CD14-positive monocyte (primary cell): ENCODE data around the gene DYNLT1. TPM values are rescaled to one million over a fixed set of nuclear protein-coding genes. Genes with fewer than 3 reads are reported as not detected.
"Not testable (repeated sequence)": the region's sequence is repeated elsewhere in the genome, so short reads cannot be mapped to it uniquely, and the experiment has no call there.

Experiments
- DNase-seq, 3 donors: peaks; one replicate each; pipeline ENCODE4 v3.0.0-alpha.2; 2011 to 2022
- H2AFZ ChIP-seq: 2 replicates; pipeline ENCODE4 v1.6.0; 2012; ENCODE audit warnings: mild to moderate bottlenecking, low read depth, low read length, inconsistent platforms; ENCODE audit not compliant: insufficient read depth, poor library complexity, severe bottlenecking
- H3K27ac ChIP-seq, 2 donors: 1 replicate in 1 of 2; 2 replicates in 1 of 2; pipeline ENCODE4 v1.5.1; 2012 to 2013; ENCODE audit warnings: low read length in 2 of 2, control low read depth in 1 of 2, inconsistent platforms in 1 of 2, low read depth in 1 of 2, mild to moderate bottlenecking in 1 of 2
- H3K27me3 ChIP-seq, 2 donors: one replicate each; pipeline versions ENCODE4 v1.6.0 to v1.6.1; 2011 to 2013; ENCODE audit warnings: low read length in 2 of 2; ENCODE audit not compliant: control insufficient read depth in 2 of 2, insufficient read depth in 2 of 2
- H3K36me3 ChIP-seq, 2 donors: replicated peaks in 1 of 2; 1 replicate in 1 of 2; 2 replicates in 1 of 2; pipeline versions ENCODE4 v1.5.1 to v1.6.1; 2012 to 2013; ENCODE audit warnings: low read length in 2 of 2, control low read depth in 1 of 2, inconsistent platforms in 1 of 2, mild to moderate bottlenecking in 1 of 2; ENCODE audit not compliant: insufficient read depth in 2 of 2, control insufficient read depth in 1 of 2
- H3K4me1 ChIP-seq, 2 donors: 1 replicate in 1 of 2; 2 replicates in 1 of 2; pipeline versions ENCODE4 v1.5.1 to v1.6.1; 2012 to 2013; ENCODE audit warnings: low read length in 2 of 2, control low read depth in 1 of 2, inconsistent platforms in 1 of 2, mild to moderate bottlenecking in 1 of 2, moderate library complexity in 1 of 2; ENCODE audit not compliant: insufficient read depth in 2 of 2, control insufficient read depth in 1 of 2
- H3K4me2 ChIP-seq: replicated peaks from 2 replicates; pipeline ENCODE3; 2012; ENCODE audit warnings: low read length, moderate library complexity, mild to moderate bottlenecking; ENCODE audit not compliant: poor library complexity, severe bottlenecking; ENCODE audit errors: extremely low read depth
- H3K4me3 ChIP-seq, 3 experiments: fragments of 200-600 bp in 1 of 3; sonication (generic) in 1 of 3; replicated peaks in 1 of 3; 1 replicate in 2 of 3; 2 replicates in 1 of 3; pipeline ENCODE4 v1.5.1; 2011 to 2013; ENCODE audit warnings: low read length in 3 of 3, mild to moderate bottlenecking in 3 of 3, control low read depth in 2 of 3, low read depth in 2 of 3, inconsistent platforms in 1 of 3, moderate library complexity in 1 of 3
- H3K79me2 ChIP-seq: 2 replicates; pipeline ENCODE4 v1.6.0; 2012; ENCODE audit warnings: mild to moderate bottlenecking, control low read depth, inconsistent platforms, low read length, moderate library complexity; ENCODE audit not compliant: insufficient read depth
- H3K9ac ChIP-seq: 2 replicates; pipeline ENCODE4 v1.6.0; 2017; ENCODE audit warnings: low read length, mild to moderate bottlenecking; ENCODE audit not compliant: insufficient read depth, poor library complexity, severe bottlenecking
- H3K9me3 ChIP-seq, 2 donors: replicated peaks in 1 of 2; 1 replicate in 1 of 2; 2 replicates in 1 of 2; pipeline versions ENCODE4 v1.5.1 to v1.6.1; 2012 to 2013; ENCODE audit warnings: low read length in 2 of 2, control low read depth in 1 of 2; ENCODE audit not compliant: control insufficient read depth in 1 of 2, insufficient read depth in 1 of 2
- H4K20me1 ChIP-seq: 2 replicates; pipeline ENCODE4 v1.6.0; 2012; ENCODE audit warnings: mild to moderate bottlenecking, low read length, control low read depth, moderate library complexity; ENCODE audit not compliant: insufficient read depth
- H3K27ac Mint-ChIP-seq, 7 donors: one replicate each; pipeline ENCODE4 v1.8.0; 2020; ENCODE audit warnings: mild to moderate bottlenecking in 7 of 7, mixed read lengths in 7 of 7, moderate library complexity in 6 of 7, inconsistent platforms in 2 of 7
- H3K27me3 Mint-ChIP-seq, 3 donors: one replicate each; pipeline ENCODE4 v1.8.0; 2021 to 2022; ENCODE audit warnings: low read depth in 3 of 3, mild to moderate bottlenecking in 3 of 3, mixed read lengths in 3 of 3, moderate library complexity in 3 of 3, inconsistent platforms in 1 of 3
- H3K36me3 Mint-ChIP-seq, 2 donors: one replicate each; pipeline ENCODE4 v1.8.0; 2020; ENCODE audit warnings: mixed read lengths in 2 of 2, inconsistent platforms in 1 of 2, mild to moderate bottlenecking in 1 of 2
- H3K4me1 Mint-ChIP-seq: one replicate; pipeline ENCODE4 v1.8.0; 2020; ENCODE audit warnings: mild to moderate bottlenecking, mixed read lengths
- H3K4me3 Mint-ChIP-seq, 2 donors: one replicate each; pipeline ENCODE4 v1.8.0; 2020; ENCODE audit warnings: mild to moderate bottlenecking in 2 of 2, mixed read lengths in 2 of 2, moderate library complexity in 1 of 2
- H3K9me3 Mint-ChIP-seq, 7 donors: one replicate each; pipeline ENCODE4 v1.8.0; 2020 to 2022; ENCODE audit warnings: mixed read lengths in 7 of 7, mild to moderate bottlenecking in 6 of 7, moderate library complexity in 6 of 7, inconsistent platforms in 2 of 7
- CTCF ChIP-seq: fragments of 200-600 bp; IDR thresholded peaks from one replicate; pipeline ENCODE4 v1.8.0; 2022; ENCODE audit warnings: antibody characterized with exemption, mild to moderate bottlenecking
- WGBS: methylation state at CpG from one replicate; pipeline ENCODE4 v1.1.5; 2013; ENCODE audit warnings: missing lambda C conversion rate; ENCODE audit not compliant: insufficient coverage; 5-methylcytosine and 5-hydroxymethylcytosine counted together
- intact Hi-C, 2 donors: fragments of 100-400 bp; cut with micrococcal nuclease; formaldehyde crosslinking; loops; one replicate each; pipeline versions ENCODE4 v1.15.0 to v1.15.1; 2023
- polyA plus RNA-seq, 3 donors: library from polyadenylated mRNA; depleted of rRNA in 1 of 3; unstranded in 2 of 3; stranded (reverse) in 1 of 3; fragments of 300-500 nt in 2 of 3; fragments of >200 nt in 1 of 3; fragmentation: Illumina TruSeq in 2 of 3; gene quantifications; 1 replicate in 2 of 3; 2 replicates in 1 of 3; pipeline ENCODE4 v1.2.3, GENCODE V29; 2012 to 2021

Gene DYNLT1
- polyA plus RNA-seq, 3 donors: 248 to 287 (median 286) TPM

- no peaks in the 10 kb centered on the region for H3K27me3 Mint-ChIP-seq
- over 99% methylated on average over 13 of the region's 17 CpGs for WGBS
- no peak overlapping the region for H3K4me3 Mint-ChIP-seq
- intact Hi-C loops: no loop called here
- peaks cover 39 to 58% of the 10 kb centered on the region in 2 donors for H3K36me3 ChIP-seq
- no peak overlapping the region for H3K9ac ChIP-seq
- H3K27ac Mint-ChIP-seq: peak overlapping the region in 3 of 7 donors; percentile 32 to 63 (median 40)
- no peak overlapping the region for H3K27ac ChIP-seq
- DNase-seq: no peak
- TF ChIP-seq CTCF: no peak
- H3K4me2 ChIP-seq: no peak overlapping the region
- H3K9me3 Mint-ChIP-seq: peaks cover 0 to 4% (median 0%) of the 10 kb centered on the region in 7 donors
- no peak overlapping the region for H3K4me3 ChIP-seq
- no peaks in the 10 kb centered on the region for H4K20me1 ChIP-seq
- no peaks in the 10 kb centered on the region for H3K4me1 ChIP-seq
- peaks cover 79 to 94% of the 10 kb centered on the region in 2 donors for H3K36me3 Mint-ChIP-seq
- H3K9me3 ChIP-seq: no peaks in the 10 kb centered on the region
- no peaks in the 10 kb centered on the region for H3K79me2 ChIP-seq
- H2AFZ ChIP-seq: no peak overlapping the region
- H3K4me1 Mint-ChIP-seq: no peaks in the 10 kb centered on the region
- H3K27me3 ChIP-seq: no peaks in the 10 kb centered on the region
These were observed 24.4 kb downstream of the DYNLT1 start for GRCh38 chr6:158619922-158620801.

GRCh38 chr6:158618289-158618688 lies 26.3 kb downstream of the DYNLT1 start:
- DNase-seq, H3K9ac ChIP-seq, H3K4me1 ChIP-seq, H3K9me3 ChIP-seq, H2AFZ ChIP-seq, H3K79me2 ChIP-seq, intact Hi-C loops, H3K4me3 ChIP-seq, H3K4me3 Mint-ChIP-seq, H3K27ac ChIP-seq, H3K27me3 ChIP-seq, H3K27me3 Mint-ChIP-seq, H3K4me1 Mint-ChIP-seq, H4K20me1 ChIP-seq, H3K4me2 ChIP-seq: not testable (repeated sequence)
- Mint-ChIP-seq H3K9me3 (peaks cover 0 to 10% (median 3%) of the 10 kb centered on the region in 7 donors), H3K27ac (peak overlapping the region in 1 of 7 donors; percentile 25), H3K36me3 (peaks cover 76 to 88% of the 10 kb centered on the region in 2 donors)
- WGBS: 100% methylated on average over 1 of the region's 3 CpGs
- peaks cover 31 to 49% of the 10 kb centered on the region in 2 donors for H3K36me3 ChIP-seq

- H3K27me3 Mint-ChIP-seq, H3K79me2 ChIP-seq, H3K27ac Mint-ChIP-seq, H4K20me1 ChIP-seq, H3K4me3 Mint-ChIP-seq, H3K4me2 ChIP-seq, H3K9me3 ChIP-seq, H3K27me3 ChIP-seq, H3K27ac ChIP-seq, H3K4me3 ChIP-seq, H3K9ac ChIP-seq, H2AFZ ChIP-seq, intact Hi-C loops, H3K4me1 ChIP-seq, H3K4me1 Mint-ChIP-seq, DNase-seq: not testable (repeated sequence)
- WGBS: no CpG with 5 or more reads among the region's 3 CpGs
- H3K36me3 ChIP-seq: peaks cover 27 to 51% of the 10 kb centered on the region in 2 donors
- Mint-ChIP-seq H3K9me3 (peaks cover 0 to 10% (median 3%) of the 10 kb centered on the region in 7 donors), H3K36me3 (peaks cover 76 to 88% of the 10 kb centered on the region in 2 donors)
These were observed 29.9 kb downstream of the DYNLT1 start for GRCh38 chr6:158614606-158615005.
